SK-N-SH treated with all-trans-retinoic acid at 6 μM for 48 hours (cell line): Measurements from ENCODE around the gene WDTC1.

ENCODE experiments used
- ATAC-seq: fragments of 200-7000 bp; cut with Tn5 transposase; 3 replicates; pipeline ENCODE4 v1.9.1; 2020; ENCODE audit warnings: mild to moderate bottlenecking, moderate library complexity
- ARNTL ChIP-seq: fragments of 450-650 bp; formaldehyde crosslinking; IDR thresholded peaks from 2 replicates; pipeline ENCODE4 v1.5.0; 2020; ENCODE audit warnings: low read depth, mild to moderate bottlenecking, moderate library complexity, borderline replicate concordance
- CSDC2 ChIP-seq: fragments of 250-450 bp; sonication (Bioruptor Pico); IDR thresholded peaks from 2 replicates; pipeline ENCODE4 v1.5.0; 2020; ENCODE audit warnings: mild to moderate bottlenecking, moderate library complexity
- CSRNP3 ChIP-seq: fragments of 250-450 bp; sonication (Bioruptor Pico); IDR thresholded peaks from 2 replicates; pipeline ENCODE4 v1.5.1; 2021; ENCODE audit warnings: mild to moderate bottlenecking, moderate library complexity
- ESRRG ChIP-seq: fragments of 250-450 bp; sonication (Bioruptor Pico); IDR thresholded peaks from 2 replicates; pipeline ENCODE4 v1.6.1; 2021; ENCODE audit warnings: mild to moderate bottlenecking
- GLIS3 ChIP-seq: fragments of 250-450 bp; sonication (Bioruptor Pico); IDR thresholded peaks from 2 replicates; pipeline ENCODE4 v1.5.0; 2020; ENCODE audit warnings: mild to moderate bottlenecking, moderate library complexity
- ISL1 ChIP-seq: fragments of 250-450 bp; sonication (Bioruptor Pico); IDR thresholded peaks from 2 replicates; pipeline ENCODE4 v2.1.2; 2022; ENCODE audit warnings: mild to moderate bottlenecking, moderate library complexity
- OSR1 ChIP-seq: fragments of 250-450 bp; sonication (Bioruptor Pico); IDR thresholded peaks from 2 replicates; pipeline ENCODE4 v1.8.0; 2022; ENCODE audit warnings: moderate library complexity, mild to moderate bottlenecking, inconsistent platforms
- PATZ1 ChIP-seq: fragments of 250-450 bp; sonication (Bioruptor Pico); IDR thresholded peaks from 2 replicates; pipeline ENCODE4 v1.8.0; 2020; ENCODE audit warnings: mild to moderate bottlenecking, moderate library complexity, borderline replicate concordance
- PPARA ChIP-seq: fragments of 250-450 bp; sonication (Bioruptor Pico); IDR thresholded peaks from 2 replicates; pipeline ENCODE4 v1.5.0; 2020; ENCODE audit warnings: mild to moderate bottlenecking, borderline replicate concordance
- RARB ChIP-seq: fragments of 250-450 bp; sonication (Bioruptor Pico); IDR thresholded peaks from 2 replicates; pipeline ENCODE4 v1.8.0; 2021; ENCODE audit warnings: mild to moderate bottlenecking, moderate library complexity
- SNAI2 ChIP-seq: fragments of 250-450 bp; sonication (Bioruptor Pico); IDR thresholded peaks from 2 replicates; pipeline ENCODE4 v1.5.0; 2020; ENCODE audit warnings: mild to moderate bottlenecking, moderate library complexity
- TCF4 ChIP-seq: fragments of 250-450 bp; sonication (Bioruptor Pico); IDR thresholded peaks from 2 replicates; pipeline ENCODE4 v1.8.0; 2021; ENCODE audit warnings: mild to moderate bottlenecking, moderate library complexity, borderline replicate concordance
- TOX ChIP-seq: fragments of 250-450 bp; sonication (Bioruptor Pico); IDR thresholded peaks from 2 replicates; pipeline ENCODE4 v1.8.0; 2021; ENCODE audit warnings: mild to moderate bottlenecking, moderate library complexity, borderline replicate concordance
- TSHZ2 ChIP-seq: fragments of 250-450 bp; sonication (Bioruptor Pico); IDR thresholded peaks from 2 replicates; pipeline ENCODE4 v1.5.0; 2020; ENCODE audit warnings: mild to moderate bottlenecking, moderate library complexity
- ZC3H10 ChIP-seq: fragments of 250-450 bp; sonication (Bioruptor Pico); IDR thresholded peaks from 2 replicates; pipeline ENCODE4 v1.5.1; 2021; ENCODE audit warnings: mild to moderate bottlenecking, moderate library complexity
- ZFP3 ChIP-seq: fragments of 250-450 bp; sonication (Bioruptor Pico); IDR thresholded peaks from 2 replicates; pipeline ENCODE4 v1.5.0; 2020; ENCODE audit warnings: mild to moderate bottlenecking, moderate library complexity
- ZFP30 ChIP-seq: fragments of 450-650 bp; formaldehyde crosslinking; IDR thresholded peaks from 2 replicates; pipeline ENCODE4 v1.5.0; 2022; ENCODE audit warnings: mild to moderate bottlenecking, moderate library complexity
- ZNF565 ChIP-seq: fragments of 450-650 bp; formaldehyde crosslinking; conservative IDR thresholded peaks from 2 replicates; pipeline ENCODE4 v1.5.0; 2020; ENCODE audit warnings: low read depth, mild to moderate bottlenecking, moderate library complexity
- ZNF70 ChIP-seq: fragments of 450-650 bp; formaldehyde crosslinking; IDR thresholded peaks from 2 replicates; pipeline ENCODE4 v1.5.0; 2020; ENCODE audit warnings: mild to moderate bottlenecking, moderate library complexity
- ZNF8 ChIP-seq: fragments of 450-650 bp; formaldehyde crosslinking; IDR thresholded peaks from 2 replicates; pipeline ENCODE4 v1.5.0; 2020; ENCODE audit warnings: mild to moderate bottlenecking, moderate library complexity
- TF ChIP-seq, protein P1 (sequence below): fragments of 250-450 bp; sonication (Bioruptor Pico); IDR thresholded peaks from 2 replicates; pipeline ENCODE4 v1.5.1; 2020; ENCODE audit warnings: low read depth, mild to moderate bottlenecking, moderate library complexity
- TF ChIP-seq, protein P2 (sequence below): fragments of 250-450 bp; sonication (Bioruptor Pico); IDR thresholded peaks from 2 replicates; pipeline ENCODE4 v1.8.0; 2021; ENCODE audit warnings: low read depth, mild to moderate bottlenecking, moderate library complexity, borderline replicate concordance

Gene WDTC1

DNA sequence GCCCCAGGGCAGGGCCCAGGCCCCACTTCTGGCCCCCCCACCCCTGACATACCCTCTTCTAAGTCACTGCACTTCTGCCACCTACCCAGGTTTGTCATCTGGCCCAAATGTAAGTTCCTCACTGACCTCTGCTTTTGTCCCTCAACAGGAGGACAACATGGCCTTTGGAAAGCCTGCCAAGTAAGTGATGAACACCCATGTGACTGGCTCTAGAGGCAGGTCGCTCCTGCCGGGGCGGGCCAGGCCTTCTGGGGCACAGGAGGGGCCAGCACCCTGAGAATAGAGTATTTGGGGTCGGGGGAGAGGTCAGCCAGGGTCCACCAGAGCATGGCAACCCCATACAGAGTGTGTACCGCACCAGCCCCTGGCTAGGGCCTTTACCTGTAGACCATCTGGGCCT, 97.5 kb downstream of the WDTC1 start (continued):
- TF ChIP-seq PATZ1 (no peak), RARB (CRISPR knock-in tag) (no peak), CSDC2 (CRISPR knock-in tag) (no peak), ZC3H10 (no peak), GLIS3 (no peak), ISL1 (no peak), PPARA (no peak), ZNF70 (CRISPR knock-in tag) (no peak), SNAI2 (no peak), CSRNP3 (no peak)

GRCh38 chr1:27332536-27333281, 98.3 kb downstream of the WDTC1 start:
- peak; percentile 91 for ATAC-seq
- TF ChIP-seq ESRRG (CRISPR knock-in tag) = no peak
- TF ChIP-seq ZFP30 (CRISPR knock-in tag) = no peak
- TF ChIP-seq, all 23 proteins: peak for 0

DNA sequence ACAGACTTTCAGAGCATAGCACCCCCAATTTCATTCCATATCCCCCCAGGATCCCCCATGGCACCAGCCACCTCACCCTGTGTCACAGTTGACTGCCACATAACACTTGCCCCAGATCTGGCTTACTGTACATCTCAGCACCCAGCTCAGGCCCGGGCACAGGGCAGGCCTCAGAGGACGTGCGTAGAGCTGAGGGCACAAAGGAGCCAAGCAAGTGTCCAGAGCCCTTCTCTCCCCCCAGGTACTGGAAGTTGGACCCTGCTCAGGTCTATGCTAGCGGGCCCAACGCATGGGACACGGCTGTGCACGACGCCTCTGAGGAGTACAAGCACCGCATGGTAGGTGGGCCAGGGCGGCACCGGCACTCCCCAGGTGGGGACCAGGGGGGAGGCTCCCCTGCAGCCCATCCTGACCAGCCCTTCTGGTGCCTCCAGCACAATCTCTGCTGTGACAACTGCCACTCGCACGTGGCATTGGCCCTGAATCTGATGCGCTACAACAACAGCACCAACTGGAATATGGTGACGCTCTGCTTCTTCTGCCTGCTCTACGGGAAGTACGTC, 99.4 kb downstream of the WDTC1 start:
- ATAC-seq = no peak
- TF ChIP-seq ZNF565 (CRISPR knock-in tag) (no peak), ZC3H10 (no peak), ZNF70 (CRISPR knock-in tag) (no peak), GLIS3 (no peak), TOX (no peak), ARNTL (CRISPR knock-in tag) (no peak), TCF4 (CRISPR knock-in tag) (no peak), ZFP30 (CRISPR knock-in tag) (no peak), ESRRG (CRISPR knock-in tag) (no peak), SNAI2 (no peak), ZFP3 (CRISPR knock-in tag) (no peak), PPARA (no peak), RARB (CRISPR knock-in tag) (no peak)
- TF ChIP-seq, protein P1, sequence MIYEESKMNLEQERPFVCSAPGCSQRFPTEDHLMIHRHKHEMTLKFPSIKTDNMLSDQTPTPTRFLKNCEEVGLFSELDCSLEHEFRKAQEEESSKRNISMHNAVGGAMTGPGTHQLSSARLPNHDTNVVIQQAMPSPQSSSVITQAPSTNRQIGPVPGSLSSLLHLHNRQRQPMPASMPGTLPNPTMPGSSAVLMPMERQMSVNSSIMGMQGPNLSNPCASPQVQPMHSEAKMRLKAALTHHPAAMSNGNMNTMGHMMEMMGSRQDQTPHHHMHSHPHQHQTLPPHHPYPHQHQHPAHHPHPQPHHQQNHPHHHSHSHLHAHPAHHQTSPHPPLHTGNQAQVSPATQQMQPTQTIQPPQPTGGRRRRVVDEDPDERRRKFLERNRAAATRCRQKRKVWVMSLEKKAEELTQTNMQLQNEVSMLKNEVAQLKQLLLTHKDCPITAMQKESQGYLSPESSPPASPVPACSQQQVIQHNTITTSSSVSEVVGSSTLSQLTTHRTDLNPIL = no peak
- TF ChIP-seq, protein P2, sequence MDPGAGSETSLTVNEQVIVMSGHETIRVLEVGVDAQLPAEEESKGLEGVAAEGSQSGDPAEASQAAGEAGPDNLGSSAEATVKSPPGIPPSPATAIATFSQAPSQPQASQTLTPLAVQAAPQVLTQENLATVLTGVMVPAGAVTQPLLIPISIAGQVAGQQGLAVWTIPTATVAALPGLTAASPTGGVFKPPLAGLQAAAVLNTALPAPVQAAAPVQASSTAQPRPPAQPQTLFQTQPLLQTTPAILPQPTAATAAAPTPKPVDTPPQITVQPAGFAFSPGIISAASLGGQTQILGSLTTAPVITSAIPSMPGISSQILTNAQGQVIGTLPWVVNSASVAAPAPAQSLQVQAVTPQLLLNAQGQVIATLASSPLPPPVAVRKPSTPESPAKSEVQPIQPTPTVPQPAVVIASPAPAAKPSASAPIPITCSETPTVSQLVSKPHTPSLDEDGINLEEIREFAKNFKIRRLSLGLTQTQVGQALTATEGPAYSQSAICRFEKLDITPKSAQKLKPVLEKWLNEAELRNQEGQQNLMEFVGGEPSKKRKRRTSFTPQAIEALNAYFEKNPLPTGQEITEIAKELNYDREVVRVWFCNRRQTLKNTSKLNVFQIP (CRISPR knock-in tag) = no peak

DNA sequence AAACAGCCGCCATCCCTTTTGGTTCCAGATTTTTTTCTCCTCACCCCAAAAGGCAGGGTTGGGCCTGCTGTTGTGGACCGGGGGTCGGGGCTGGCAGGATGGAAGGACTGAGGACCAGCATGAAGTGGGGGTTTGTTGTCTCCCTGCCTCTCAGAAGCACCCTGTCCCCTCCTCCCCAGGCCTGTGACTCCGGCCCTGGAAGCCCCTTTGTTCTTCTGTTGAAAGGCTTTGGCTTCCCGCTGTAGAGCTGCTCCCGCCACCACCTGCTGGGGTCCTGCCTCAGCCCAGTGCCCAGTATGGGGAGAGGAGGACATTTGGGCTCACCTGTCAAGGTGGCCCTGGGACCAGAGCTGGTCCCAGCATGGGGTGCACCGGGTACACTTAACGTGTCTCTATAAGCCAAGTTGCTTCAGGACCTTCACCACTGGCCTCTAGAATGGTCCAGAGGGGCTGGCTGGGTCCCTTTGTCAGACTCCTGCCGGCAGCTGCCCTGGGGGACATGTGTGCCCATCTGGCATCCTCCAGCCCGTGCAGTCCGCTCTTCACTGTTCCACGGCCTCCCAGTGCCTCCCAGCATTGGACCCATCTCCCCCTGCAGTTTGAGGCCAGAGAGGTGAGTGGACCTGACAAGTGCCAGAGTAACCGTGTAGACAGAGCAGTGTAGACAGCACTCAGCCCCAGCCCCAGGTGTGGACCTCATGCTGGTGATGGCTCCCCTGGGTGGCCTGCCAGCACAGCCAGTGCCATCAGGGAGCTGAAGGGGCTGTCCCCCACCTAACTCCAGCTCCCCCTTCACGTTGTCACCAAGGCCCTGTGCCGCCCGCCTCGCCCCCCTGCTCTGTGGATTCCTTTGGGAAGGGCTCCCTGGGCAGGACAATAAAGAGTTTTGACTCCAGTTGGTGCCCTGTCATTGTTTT, 101.3 kb downstream of the WDTC1 start:
- no peak for TF ChIP-seq ZFP30 (CRISPR knock-in tag)
- no peak for TF ChIP-seq TCF4 (CRISPR knock-in tag)
- TF ChIP-seq, all 23 proteins: peak for 0
- no peak for ATAC-seq

DNA sequence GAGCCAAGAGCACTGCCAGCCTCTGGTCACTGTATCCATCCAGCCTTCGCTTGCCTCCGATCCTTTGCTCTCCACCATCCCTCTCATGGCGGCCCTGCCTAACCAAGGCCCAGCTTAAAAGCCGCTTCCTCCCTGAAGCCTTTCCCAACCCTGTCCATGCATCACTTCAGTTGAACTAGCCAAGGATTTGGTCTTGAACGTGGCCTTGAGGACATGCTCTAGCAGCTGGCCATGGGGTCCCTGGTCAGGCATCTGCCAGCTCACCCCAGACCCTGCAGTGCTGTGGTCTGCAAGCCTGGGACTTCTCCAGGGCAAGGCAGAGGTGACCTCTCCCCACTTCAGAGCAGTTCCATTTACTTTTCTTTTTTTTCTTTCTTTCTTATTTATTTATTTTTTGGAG, 102.3 kb downstream of the WDTC1 start:
- no peak for ATAC-seq
- no peak for TF ChIP-seq ARNTL (CRISPR knock-in tag)
- no peak for TF ChIP-seq TCF4 (CRISPR knock-in tag)
- TF ChIP-seq ZFP30 (CRISPR knock-in tag) = no peak
- no peak for TF ChIP-seq ZNF8 (CRISPR knock-in tag)
- TF ChIP-seq ISL1 = no peak
- no peak for TF ChIP-seq ESRRG (CRISPR knock-in tag)
- TF ChIP-seq TSHZ2 (CRISPR knock-in tag) = no peak
- TF ChIP-seq OSR1 (CRISPR knock-in tag) = no peak
- no peak for TF ChIP-seq PATZ1
